HG03521 (cell line): Measurements from ENCODE around the gene SDCCAG8.

Experiments
- ATAC-seq: cut with Tn5 transposase; IDR thresholded peaks from one replicate; pipeline ENCODE4 v1.9.1; 2021; ENCODE audit warnings: mild to moderate bottlenecking, moderate library complexity; ENCODE audit not compliant: unreplicated experiment

Gene SDCCAG8

GRCh38 chr1:243415663-243416408, 160.0 kb downstream of the SDCCAG8 start:
- no peak for ATAC-seq

GRCh38 chr1:243416495-243416894, 160.7 kb downstream of the SDCCAG8 start:
- ATAC-seq: no peak

- ATAC-seq: no peak
Observed at GRCh38 chr1:243420016-243420945, 164.4 kb downstream of the SDCCAG8 start.

- no peak for ATAC-seq
Observed at GRCh38 chr1:243420946-243421685, 165.3 kb downstream of the SDCCAG8 start.

GRCh38 chr1:243421784-243422183, 165.9 kb downstream of the SDCCAG8 start:
- ATAC-seq: peak; percentile 74

GRCh38 chr1:243422362-243422761, 166.5 kb downstream of the SDCCAG8 start:
- ATAC-seq: no peak

- no peak for ATAC-seq
Observed at GRCh38 chr1:243428084-243428483, 172.2 kb downstream of the SDCCAG8 start.

- no peak for ATAC-seq
Observed at GRCh38 chr1:243428617-243429342, 172.9 kb downstream of the SDCCAG8 start.

GRCh38 chr1:243431591-243431990, 175.8 kb downstream of the SDCCAG8 start:
- ATAC-seq: no peak

GRCh38 chr1:243432136-243432535, 176.3 kb downstream of the SDCCAG8 start:
- no peak for ATAC-seq

- no peak for ATAC-seq
Observed at GRCh38 chr1:243433737-243434370, 178.0 kb downstream of the SDCCAG8 start.

GRCh38 chr1:243434594-243434993, 178.8 kb downstream of the SDCCAG8 start:
- ATAC-seq: no peak

- no peak for ATAC-seq
Observed at GRCh38 chr1:243435836-243436235, 180.0 kb downstream of the SDCCAG8 start.

GRCh38 chr1:243438146-243438545, 182.3 kb downstream of the SDCCAG8 start:
- ATAC-seq: no peak

GRCh38 chr1:243438815-243439214, 183.0 kb downstream of the SDCCAG8 start:
- ATAC-seq: no peak

GRCh38 chr1:243440406-243440805, 184.6 kb downstream of the SDCCAG8 start:
- no peak for ATAC-seq

- no peak for ATAC-seq
Observed at GRCh38 chr1:243441601-243442000, 185.8 kb downstream of the SDCCAG8 start.

GRCh38 chr1:243443557-243443956, 187.7 kb downstream of the SDCCAG8 start:
- no peak for ATAC-seq

GRCh38 chr1:243447347-243447746, 191.5 kb downstream of the SDCCAG8 start:
- no peak for ATAC-seq

- ATAC-seq: no peak
Observed at GRCh38 chr1:243447844-243448243, 192.0 kb downstream of the SDCCAG8 start.
